CD4-positive, alpha-beta T cell treated with Interleukin-1 beta for 1 hour (primary cell): Measurements from ENCODE around the gene TMEM229B.
A peak's percentile ranks its signal among the peaks of the same experiment; 100 is the strongest.

Source experiments
- DNase-seq, 2 donors: peaks; one replicate each; pipeline ENCODE4 v3.0.0-alpha.2; 2020 to 2022

TMEM229B gene

GRCh38 chr14:67485501-67486095 lies 2.9 kb downstream of the TMEM229B start:
- no peak for DNase-seq

DNA sequence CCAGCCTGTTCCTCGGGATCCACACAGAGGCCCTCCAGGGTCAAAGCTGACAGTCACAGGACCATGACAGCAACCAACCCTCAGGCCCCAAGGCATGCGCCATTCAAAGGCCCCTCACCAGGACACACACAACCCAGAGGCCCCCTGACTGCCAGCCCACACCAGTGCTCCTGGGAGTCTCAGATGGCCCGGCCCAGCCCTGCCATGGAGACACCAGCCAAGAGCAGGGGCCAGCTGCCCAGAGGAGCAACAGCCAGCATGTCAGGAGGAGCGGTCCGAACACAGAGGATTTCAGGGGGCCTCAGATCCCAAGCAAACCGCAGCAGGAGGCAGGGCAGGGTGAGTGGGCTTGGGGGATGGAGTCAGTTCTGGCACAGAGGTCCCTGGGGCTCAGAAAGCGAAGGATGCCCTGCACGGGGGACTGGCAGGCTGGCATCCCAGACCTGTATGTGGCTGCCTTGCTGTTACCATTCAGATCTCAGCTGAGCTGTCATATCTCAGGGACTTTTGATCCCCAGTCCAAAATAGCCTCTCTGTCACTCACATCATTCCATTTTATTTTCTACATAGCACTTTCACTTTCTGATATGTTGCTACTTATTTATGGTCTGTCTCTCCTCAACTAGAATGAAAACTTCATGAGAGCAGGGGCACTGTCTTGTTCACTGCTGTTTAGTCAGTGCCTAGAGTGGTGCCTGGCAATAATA lies 4.8 kb downstream of the TMEM229B start:
- no peak for DNase-seq

GRCh38 chr14:67482231-67483164 lies 6.0 kb downstream of the TMEM229B start:
- no peak for DNase-seq

DNA sequence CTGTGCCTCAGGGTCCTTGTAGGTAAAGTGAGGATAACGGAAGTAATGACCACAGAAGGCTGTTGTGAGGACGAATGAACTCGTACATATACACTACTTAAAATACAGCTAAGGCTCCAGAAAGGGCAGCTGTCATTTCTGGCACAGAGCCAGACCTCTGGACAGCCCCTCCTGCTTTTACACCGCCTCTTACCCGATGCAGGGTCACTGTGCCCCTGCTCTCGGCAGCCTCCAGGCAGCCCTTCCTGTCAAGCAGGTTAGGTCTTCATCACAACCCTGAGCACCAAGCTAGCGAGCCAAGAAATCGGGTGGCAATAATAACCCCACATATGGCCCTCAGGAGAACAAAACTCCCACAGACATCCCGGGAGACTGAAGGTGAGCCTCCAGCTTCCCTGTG lies 8.5 kb downstream of the TMEM229B start:
- DNase-seq: no peak

- DNase-seq: no peak
Measured at GRCh38 chr14:67478800-67479084, 9.8 kb downstream of the TMEM229B start.

GRCh38 chr14:67477926-67478799 lies 10.4 kb downstream of the TMEM229B start:
- DNase-seq: no peak

- no peak for DNase-seq
Measured at GRCh38 chr14:67474366-67474765, 14.2 kb downstream of the TMEM229B start.

- DNase-seq: no peak
Measured at GRCh38 chr14:67473290-67474082, 15.0 kb downstream of the TMEM229B start.

- no peak for DNase-seq
Measured at GRCh38 chr14:67472726-67473125, 15.8 kb downstream of the TMEM229B start.

GRCh38 chr14:67469954-67470353 lies 18.6 kb downstream of the TMEM229B start:
- no peak for DNase-seq

DNA sequence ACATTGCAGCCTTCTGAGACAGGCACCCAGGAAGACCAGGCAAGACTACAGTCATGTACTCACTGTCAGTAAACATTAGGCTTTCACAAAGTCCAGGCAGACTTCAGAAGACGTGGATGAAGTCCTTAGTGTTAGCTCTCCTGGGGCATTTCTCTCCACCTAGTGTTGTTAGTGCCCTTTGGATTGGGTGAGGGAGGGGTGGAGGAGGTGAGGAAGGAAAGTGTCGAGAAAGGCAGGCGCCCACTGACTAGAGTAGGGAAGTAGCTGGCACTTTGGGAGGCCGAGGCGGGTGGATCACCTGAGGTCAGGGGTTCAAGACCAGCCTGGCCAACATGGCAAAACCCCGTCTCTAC lies 20.2 kb downstream of the TMEM229B start:
- DNase-seq: no peak

- no peak for DNase-seq
Measured at GRCh38 chr14:67467134-67467533, 21.4 kb downstream of the TMEM229B start.

- no peak for DNase-seq
Measured at GRCh38 chr14:67464879-67465278, 23.6 kb downstream of the TMEM229B start.

DNA sequence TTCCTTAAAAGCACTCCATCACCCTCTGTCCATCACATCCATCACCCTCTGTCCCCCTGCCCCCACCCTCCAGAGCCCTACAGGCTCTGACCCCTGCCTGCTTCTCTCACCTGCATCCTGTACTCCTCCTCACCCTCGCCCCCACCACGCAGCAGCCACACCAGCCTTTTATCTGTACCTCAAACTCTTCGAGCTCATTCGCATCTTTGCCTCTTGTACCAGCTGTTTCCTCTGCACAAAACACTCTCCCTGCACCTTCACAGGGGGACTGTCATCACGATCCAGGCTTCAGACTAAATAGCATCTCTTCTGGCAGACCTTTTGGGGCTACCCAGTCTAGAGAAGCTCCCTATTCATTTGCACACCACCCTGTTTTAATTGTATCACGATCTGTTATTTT lies 24.1 kb downstream of the TMEM229B start:
- DNase-seq: peak in 1 of 2 donors; percentile 11

GRCh38 chr14:67463900-67464299 lies 24.6 kb downstream of the TMEM229B start:
- DNase-seq: no peak

GRCh38 chr14:67461996-67462395 lies 26.5 kb downstream of the TMEM229B start:
- no peak for DNase-seq

- DNase-seq: no peak
Measured at GRCh38 chr14:67461341-67461985, 27.1 kb downstream of the TMEM229B start.

GRCh38 chr14:67459336-67459735 lies 29.2 kb downstream of the TMEM229B start:
- no peak for DNase-seq

DNA sequence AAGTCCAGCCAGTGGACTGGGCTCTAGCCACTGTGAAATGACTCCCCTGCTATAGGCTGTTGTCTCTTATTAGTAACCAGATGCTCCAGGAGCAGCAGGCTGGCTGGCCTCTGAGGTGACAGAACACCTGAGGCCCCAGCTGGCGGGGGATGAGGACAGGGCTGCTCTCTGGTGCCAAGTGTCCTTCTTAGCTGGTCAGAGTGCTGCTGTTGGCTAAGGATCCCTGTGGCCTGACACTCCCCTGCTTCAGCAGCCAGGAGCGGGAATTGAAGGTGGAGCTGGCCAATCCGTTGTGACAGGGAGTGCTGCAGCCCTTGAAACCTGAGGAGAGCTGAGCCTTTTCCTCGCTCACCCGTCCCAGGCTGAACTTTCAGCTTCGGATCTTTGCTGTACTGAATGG lies 30.7 kb downstream of the TMEM229B start:
- no peak for DNase-seq

DNA sequence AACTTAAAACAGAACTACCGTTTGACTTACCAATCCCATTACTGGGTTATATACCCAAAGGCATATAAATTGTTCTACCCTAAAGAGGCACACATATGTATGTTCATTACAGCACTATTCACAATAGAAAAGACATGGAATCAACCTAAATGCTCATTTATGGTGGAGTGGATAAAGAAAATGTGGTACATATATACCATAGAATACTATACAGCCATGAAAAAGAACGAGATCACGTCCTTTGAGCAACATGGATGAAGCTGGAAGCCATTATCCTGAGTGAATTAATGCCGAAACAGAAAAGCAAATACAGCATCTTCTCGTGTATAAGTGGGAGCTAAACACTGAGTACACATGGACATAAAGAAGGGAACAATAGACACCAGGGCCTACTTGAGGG lies 31.8 kb downstream of the TMEM229B start:
- DNase-seq: no peak

GRCh38 chr14:67453575-67454300 lies 34.8 kb downstream of the TMEM229B start:
- DNase-seq: no peak
